ENCODE data around the gene ZDHHC8.

ZDHHC8 gene

GRCh38 chr22:20127869-20128618 lies 3.6 kb upstream of the ZDHHC8 start:
- H3K4me2 ChIP-seq (ENCODE audit: low read length) = no peak overlapping the region
- H2AFZ ChIP-seq (ENCODE audit: low read length) = no peak overlapping the region
- H4K20me1 ChIP-seq (ENCODE audit: insufficient read depth, low read length) = no peaks in the 10 kb centered on the region
- no peaks in the 10 kb centered on the region for H3K9me3 ChIP-seq (ENCODE audit: low read length)
- H3K9me2 ChIP-seq (ENCODE audit: low read depth, low read length) = no peaks in the 10 kb centered on the region
- H3K4me1 ChIP-seq (ENCODE audit: insufficient read depth, low read length, severe bottlenecking) = peaks cover 6% of the 10 kb centered on the region
- no peak overlapping the region for H3K9ac ChIP-seq (ENCODE audit: low read length)
- H3K36me3 ChIP-seq (ENCODE audit: insufficient read depth, low read length) = peaks cover 54% of the 10 kb centered on the region
- H3K27me3 ChIP-seq (ENCODE audit: insufficient read depth, low read length) = no peaks in the 10 kb centered on the region
- no peak overlapping the region for H3K4me3 ChIP-seq (ENCODE audit: low read depth, low read length, poor library complexity, severe bottlenecking)
- H3K27ac ChIP-seq (ENCODE audit: low read depth, low read length, poor library complexity, severe bottlenecking) = no peak overlapping the region
- TF ChIP-seq EZH2 (IDR thresholded peaks at IDR 0.05; ENCODE audit: borderline replicate concordance, low read length) (no peak), CTCF (IDR thresholded peaks at IDR 0.05; ENCODE audit: low read length) (no peak)
- no peaks in the 10 kb centered on the region for H3K79me2 ChIP-seq (ENCODE audit: insufficient read depth, low read length)
- no peaks in the 10 kb centered on the region; the same call in 1 of the 2 replicates for H3F3A ChIP-seq (ENCODE audit: insufficient read depth, low read length)

GRCh38 chr22:20128619-20128901 lies 3.0 kb upstream of the ZDHHC8 start:
- H3K27ac ChIP-seq (ENCODE audit: low read depth, low read length, poor library complexity, severe bottlenecking) = no peak overlapping the region
- H3F3A ChIP-seq (ENCODE audit: insufficient read depth, low read length) = no peaks in the 10 kb centered on the region; the same call in 1 of the 2 replicates
- H3K9me2 ChIP-seq (ENCODE audit: low read depth, low read length) = no peaks in the 10 kb centered on the region
- no peaks in the 10 kb centered on the region for H3K9me3 ChIP-seq (ENCODE audit: low read length)
- no peaks in the 10 kb centered on the region for H4K20me1 ChIP-seq (ENCODE audit: insufficient read depth, low read length)
- TF ChIP-seq CTCF (IDR thresholded peaks at IDR 0.05; ENCODE audit: low read length) (no peak), EZH2 (IDR thresholded peaks at IDR 0.05; ENCODE audit: borderline replicate concordance, low read length) (no peak)
- H3K9ac ChIP-seq (ENCODE audit: low read length) = no peak overlapping the region
- H3K79me2 ChIP-seq (ENCODE audit: insufficient read depth, low read length) = no peaks in the 10 kb centered on the region
- H3K4me2 ChIP-seq (ENCODE audit: low read length) = no peak overlapping the region
- H2AFZ ChIP-seq (ENCODE audit: low read length) = no peak overlapping the region
- H3K27me3 ChIP-seq (ENCODE audit: insufficient read depth, low read length) = no peaks in the 10 kb centered on the region
- H3K4me3 ChIP-seq (ENCODE audit: low read depth, low read length, poor library complexity, severe bottlenecking) = no peak overlapping the region
- peaks cover 6% of the 10 kb centered on the region for H3K4me1 ChIP-seq (ENCODE audit: insufficient read depth, low read length, severe bottlenecking)
- H3K36me3 ChIP-seq (ENCODE audit: insufficient read depth, low read length) = peaks cover 50% of the 10 kb centered on the region

DNA sequence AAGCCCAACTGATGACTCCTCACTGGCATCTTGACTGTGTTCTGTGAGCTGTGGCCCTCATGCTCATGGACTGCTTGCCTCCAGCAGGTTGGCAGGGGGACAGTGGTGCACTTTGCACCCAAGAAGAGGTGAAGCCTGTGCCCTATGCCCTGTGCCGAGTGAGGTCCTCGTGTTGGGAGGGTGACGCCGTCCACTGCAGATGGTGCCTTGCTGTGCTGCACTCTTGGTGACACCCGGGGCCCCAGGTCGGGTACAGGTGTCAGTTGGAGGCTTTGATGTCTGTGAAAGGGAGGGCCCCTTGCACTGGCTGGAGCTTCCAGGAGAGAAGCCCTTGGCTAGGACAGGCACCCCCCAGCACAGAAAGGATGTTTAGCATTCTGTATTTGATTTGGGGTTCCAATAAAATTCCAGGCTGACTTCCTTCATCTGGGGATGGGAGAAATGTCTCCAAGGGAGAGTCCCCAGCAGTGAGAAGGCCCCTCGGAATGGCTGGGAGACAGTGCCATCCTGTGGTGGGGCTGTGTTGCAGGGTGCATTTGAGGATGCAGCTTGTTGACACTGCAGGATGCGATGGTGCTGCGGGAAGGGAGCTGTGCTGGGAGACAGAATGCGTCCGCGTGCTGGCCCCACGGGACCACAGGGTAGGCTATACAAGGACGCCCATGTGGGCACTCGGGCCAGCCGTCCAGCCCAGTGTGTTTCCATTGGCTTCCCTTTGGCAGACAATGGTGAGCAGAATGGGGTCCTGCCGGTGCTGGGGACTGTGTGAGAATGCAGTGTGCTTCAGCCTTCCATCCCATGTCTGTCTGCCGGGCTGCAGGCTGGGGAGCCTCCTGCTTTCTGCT lies 2.5 kb upstream of the ZDHHC8 start:
- no peak overlapping the region for H3K27ac ChIP-seq (ENCODE audit: low read depth, low read length, poor library complexity, severe bottlenecking)
- no peak overlapping the region for H3K4me3 ChIP-seq (ENCODE audit: low read depth, low read length, poor library complexity, severe bottlenecking)
- H4K20me1 ChIP-seq (ENCODE audit: insufficient read depth, low read length) = no peaks in the 10 kb centered on the region
- no peaks in the 10 kb centered on the region for H3K27me3 ChIP-seq (ENCODE audit: insufficient read depth, low read length)
- no peaks in the 10 kb centered on the region for H3K9me3 ChIP-seq (ENCODE audit: low read length)
- no peak overlapping the region for H3K9ac ChIP-seq (ENCODE audit: low read length)
- H3K4me1 ChIP-seq (ENCODE audit: insufficient read depth, low read length, severe bottlenecking) = peaks cover 6% of the 10 kb centered on the region
- H3K36me3 ChIP-seq (ENCODE audit: insufficient read depth, low read length) = peaks cover 44% of the 10 kb centered on the region
- H3K9me2 ChIP-seq (ENCODE audit: low read depth, low read length) = no peaks in the 10 kb centered on the region
- no peak overlapping the region for H3K4me2 ChIP-seq (ENCODE audit: low read length)
- H2AFZ ChIP-seq (ENCODE audit: low read length) = no peak overlapping the region
- no peaks in the 10 kb centered on the region; the same call in 1 of the 2 replicates for H3F3A ChIP-seq (ENCODE audit: insufficient read depth, low read length)
- no peaks in the 10 kb centered on the region for H3K79me2 ChIP-seq (ENCODE audit: insufficient read depth, low read length)
- no peak for TF ChIP-seq EZH2 (IDR thresholded peaks at IDR 0.05; ENCODE audit: borderline replicate concordance, low read length)
- peak; percentile 69 for TF ChIP-seq CTCF (IDR thresholded peaks at IDR 0.05; ENCODE audit: low read length)
